Hepatocyte (in vitro differentiated cells): Measurements from ENCODE around the gene SLC6A3. TPM values are rescaled to one million over a fixed set of nuclear protein-coding genes. Genes with fewer than 3 reads are reported as not detected.

Experiments
- DNase-seq: peaks from one replicate; pipeline ENCODE4 v3.0.0-alpha.2; 2016; ENCODE audit warnings: low spot score
- H2AFZ ChIP-seq: fragments of 200-600 bp; sonication (generic); 2 replicates; pipeline ENCODE4 v1.6.0; 2016; ENCODE audit warnings: antibody characterized with exemption, mild to moderate bottlenecking
- H3K27ac ChIP-seq: fragments of 200-600 bp; sonication (generic); 2 replicates; pipeline ENCODE4 v1.5.1; 2016; ENCODE audit warnings: mild to moderate bottlenecking
- H3K27me3 ChIP-seq: fragments of 200-600 bp; sonication (generic); 2 replicates; pipeline ENCODE4 v1.6.1; 2016
- H3K36me3 ChIP-seq: fragments of 200-600 bp; sonication (generic); replicated peaks from 2 replicates; pipeline ENCODE4 v1.5.1; 2016; ENCODE audit warnings: low read depth; ENCODE audit not compliant: insufficient read depth
- H3K4me1 ChIP-seq: fragments of 200-600 bp; sonication (generic); 2 replicates; pipeline ENCODE4 v1.5.1; 2016; ENCODE audit warnings: mild to moderate bottlenecking, moderate library complexity; ENCODE audit not compliant: insufficient read depth
- H3K4me2 ChIP-seq: fragments of 200-600 bp; sonication (generic); 2 replicates; pipeline ENCODE4 v1.6.0; 2016
- H3K4me3 ChIP-seq: fragments of 200-600 bp; sonication (generic); 2 replicates; pipeline ENCODE4 v1.5.1; 2016; ENCODE audit warnings: mild to moderate bottlenecking
- H3K79me2 ChIP-seq: fragments of 200-600 bp; sonication (generic); 2 replicates; pipeline ENCODE4 v1.6.0; 2017; ENCODE audit warnings: mild to moderate bottlenecking
- H3K9me2 ChIP-seq: fragments of 200-600 bp; sonication (generic); replicated peaks from 2 replicates; pipeline ENCODE4 v1.6.0; 2017; ENCODE audit warnings: mild to moderate bottlenecking; ENCODE audit not compliant: insufficient read depth
- H3K9me3 ChIP-seq: fragments of 200-600 bp; sonication (generic); 2 replicates; pipeline ENCODE4 v1.5.1; 2016; ENCODE audit warnings: low read depth, mild to moderate bottlenecking
- H4K20me1 ChIP-seq: fragments of 200-600 bp; sonication (generic); 2 replicates; pipeline ENCODE4 v1.6.0; 2016; ENCODE audit warnings: mild to moderate bottlenecking; ENCODE audit not compliant: insufficient read depth, poor library complexity, severe bottlenecking
- EZH2 ChIP-seq: fragments of 200-600 bp; sonication (generic); IDR thresholded peaks from 2 replicates; pipeline ENCODE4 v1.6.1; 2016; ENCODE audit warnings: antibody characterized with exemption, mild to moderate bottlenecking, borderline replicate concordance
- EZH2phosphoT487 ChIP-seq: fragments of 200-600 bp; sonication (generic); IDR thresholded peaks from one replicate; pipeline ENCODE4 v1.6.1; 2018; ENCODE audit warnings: antibody characterized with exemption, mild to moderate bottlenecking, low read depth, moderate library complexity; ENCODE audit not compliant: unreplicated experiment, severe bottlenecking
- WGBS: methylation state at CpG from one replicate; pipeline ENCODE4 v1.1.6; 2016; ENCODE audit warnings: low lambda C conversion rate; ENCODE audit errors: missing lambda C conversion rate; 5-methylcytosine and 5-hydroxymethylcytosine counted together
- polyA plus RNA-seq: library from polyadenylated mRNA; unstranded; fragments of >200 nt; fragmentation: Nextera tagmentation; extraction: Ambion mirVana; gene quantifications from 2 replicates; pipeline ENCODE4 v1.2.1, GENCODE V29; 2016
- total RNA-seq: library from RNA; depleted of rRNA; stranded (reverse); fragments of >200 nt; gene quantifications from 2 replicates; pipeline ENCODE4 v1.2.3, GENCODE V29; 2014
- TF ChIP-seq, protein P1 (sequence below): fragments of 200-600 bp; sonication (generic); IDR thresholded peaks from 2 replicates; pipeline ENCODE4 v1.5.1; 2016; ENCODE audit warnings: antibody characterized with exemption, mild to moderate bottlenecking; ENCODE audit not compliant: poor library complexity

Gene SLC6A3
- total and polyA plus RNA-seq, 2 experiments from 2014 or later = not detected

DNA sequence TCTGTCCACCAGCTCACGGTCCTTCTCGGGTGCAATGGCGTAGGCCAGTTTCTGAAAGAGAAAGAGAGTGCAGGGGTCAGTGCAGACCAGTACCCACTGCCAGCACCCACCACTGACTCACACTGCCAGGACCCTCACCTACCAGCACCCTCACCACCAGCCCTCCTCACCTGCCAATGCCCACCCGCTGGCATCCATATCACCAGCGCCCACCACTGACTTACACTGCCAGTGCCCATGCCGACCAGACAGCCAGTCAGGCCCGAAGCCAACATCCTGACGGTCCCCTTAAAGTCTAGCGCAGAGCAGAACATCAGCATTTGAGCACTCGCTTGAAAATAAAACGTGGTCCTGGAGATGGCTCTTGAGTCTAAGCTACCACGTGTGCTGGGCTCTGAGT lies 44.3 kb downstream of the SLC6A3 start:
- H3K27ac ChIP-seq = no peak overlapping the region
- no peaks in the 10 kb centered on the region for H4K20me1 ChIP-seq
- no peaks in the 10 kb centered on the region for H3K9me3 ChIP-seq
- H3K4me2 ChIP-seq = no peak overlapping the region
- H3K79me2 ChIP-seq = no peaks in the 10 kb centered on the region
- H3K4me3 ChIP-seq = no peak overlapping the region
- no peaks in the 10 kb centered on the region for H3K36me3 ChIP-seq
- TF ChIP-seq, protein P1, sequence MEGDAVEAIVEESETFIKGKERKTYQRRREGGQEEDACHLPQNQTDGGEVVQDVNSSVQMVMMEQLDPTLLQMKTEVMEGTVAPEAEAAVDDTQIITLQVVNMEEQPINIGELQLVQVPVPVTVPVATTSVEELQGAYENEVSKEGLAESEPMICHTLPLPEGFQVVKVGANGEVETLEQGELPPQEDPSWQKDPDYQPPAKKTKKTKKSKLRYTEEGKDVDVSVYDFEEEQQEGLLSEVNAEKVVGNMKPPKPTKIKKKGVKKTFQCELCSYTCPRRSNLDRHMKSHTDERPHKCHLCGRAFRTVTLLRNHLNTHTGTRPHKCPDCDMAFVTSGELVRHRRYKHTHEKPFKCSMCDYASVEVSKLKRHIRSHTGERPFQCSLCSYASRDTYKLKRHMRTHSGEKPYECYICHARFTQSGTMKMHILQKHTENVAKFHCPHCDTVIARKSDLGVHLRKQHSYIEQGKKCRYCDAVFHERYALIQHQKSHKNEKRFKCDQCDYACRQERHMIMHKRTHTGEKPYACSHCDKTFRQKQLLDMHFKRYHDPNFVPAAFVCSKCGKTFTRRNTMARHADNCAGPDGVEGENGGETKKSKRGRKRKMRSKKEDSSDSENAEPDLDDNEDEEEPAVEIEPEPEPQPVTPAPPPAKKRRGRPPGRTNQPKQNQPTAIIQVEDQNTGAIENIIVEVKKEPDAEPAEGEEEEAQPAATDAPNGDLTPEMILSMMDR = no peak
- TF ChIP-seq EZH2 (no peak), EZH2phosphoT487 (no peak)
- no peak overlapping the region for H2AFZ ChIP-seq
- H3K4me1 ChIP-seq = no peaks in the 10 kb centered on the region
- DNase-seq = no peak
- H3K9me2 ChIP-seq = no peaks in the 10 kb centered on the region
- 90% methylated on average over 12 of the region's 12 CpGs for WGBS
- peaks cover 11% of the 10 kb centered on the region for H3K27me3 ChIP-seq

DNA sequence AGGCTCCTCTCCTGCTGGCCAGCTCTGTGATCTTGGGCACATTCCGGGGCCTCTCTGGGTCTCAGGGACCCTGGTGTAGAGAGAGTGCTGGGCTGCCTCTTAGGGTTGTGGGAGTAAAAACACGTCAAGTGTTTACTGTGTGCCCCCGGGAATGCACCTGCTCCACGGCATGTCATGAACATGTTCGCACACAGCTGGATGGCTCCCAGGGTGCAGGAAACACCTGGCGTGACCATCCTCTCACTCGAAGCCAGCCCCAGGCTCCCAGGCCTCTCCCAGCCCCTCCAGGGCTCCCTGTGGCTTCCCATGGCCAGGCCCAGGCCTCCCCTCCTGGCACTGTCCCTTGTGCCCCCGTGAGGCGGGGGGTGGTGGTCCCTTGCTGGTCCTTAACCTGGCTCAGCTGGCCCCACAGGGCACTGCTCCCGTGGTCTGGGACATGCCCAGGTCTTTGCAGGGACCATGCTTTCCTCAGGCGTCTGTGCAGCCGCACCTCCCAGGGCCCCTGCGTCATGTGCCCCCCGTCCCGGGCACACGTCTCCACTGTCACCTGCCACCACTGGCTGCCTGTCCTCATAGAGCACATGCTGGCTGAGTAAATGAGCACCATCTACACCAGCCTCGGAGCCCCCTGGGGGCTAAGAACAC lies 44.9 kb downstream of the SLC6A3 start:
- H3K27ac ChIP-seq = no peak overlapping the region
- H3K36me3 ChIP-seq = no peaks in the 10 kb centered on the region
- no peaks in the 10 kb centered on the region for H3K4me1 ChIP-seq
- no peak for DNase-seq
- no peak overlapping the region for H3K4me3 ChIP-seq
- H3K79me2 ChIP-seq = no peaks in the 10 kb centered on the region
- TF ChIP-seq, protein P1 = no peak
- TF ChIP-seq EZH2 = no peak
- no peak for TF ChIP-seq EZH2phosphoT487
- no peak overlapping the region for H3K4me2 ChIP-seq
- H3K9me3 ChIP-seq = no peaks in the 10 kb centered on the region
- H2AFZ ChIP-seq = no peak overlapping the region
- WGBS = 92% methylated on average over 17 of the region's 17 CpGs
- no peaks in the 10 kb centered on the region for H3K9me2 ChIP-seq
- H3K27me3 ChIP-seq = peaks cover 15% of the 10 kb centered on the region
- H4K20me1 ChIP-seq = no peaks in the 10 kb centered on the region

DNA sequence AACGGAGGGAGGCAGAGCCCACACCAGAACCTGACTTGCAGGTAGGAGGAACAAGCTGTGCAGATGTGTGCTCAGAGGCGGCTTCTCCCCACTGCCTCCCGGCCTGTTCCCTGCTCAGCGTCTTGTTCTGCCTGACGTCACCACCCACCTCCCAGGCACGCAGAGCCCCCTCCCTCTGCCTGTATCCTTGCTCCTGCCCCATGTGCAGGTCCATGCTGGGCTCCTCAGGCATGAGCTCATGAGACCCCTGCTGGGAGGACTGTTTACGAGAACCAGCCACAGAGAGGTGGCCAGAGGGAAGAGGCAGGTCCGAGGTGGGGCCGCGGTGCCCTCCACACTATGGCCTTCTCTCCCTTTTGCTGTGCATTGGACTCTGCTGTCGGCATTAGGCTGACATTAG lies 45.5 kb downstream of the SLC6A3 start:
- Histone ChIP-seq H4K20me1 (no peaks in the 10 kb centered on the region), H3K36me3 (no peaks in the 10 kb centered on the region), H3K4me1 (no peaks in the 10 kb centered on the region), H3K27me3 (peaks cover 20% of the 10 kb centered on the region), H2AFZ (no peak overlapping the region), H3K9me3 (no peaks in the 10 kb centered on the region), H3K4me2 (no peak overlapping the region), H3K27ac (no peak overlapping the region), H3K4me3 (no peak overlapping the region), H3K79me2 (no peaks in the 10 kb centered on the region), H3K9me2 (no peaks in the 10 kb centered on the region)
- WGBS = 78% methylated on average over 10 of the region's 11 CpGs
- DNase-seq = no peak
- TF ChIP-seq, protein P1 = no peak
- no peak for TF ChIP-seq EZH2
- no peak for TF ChIP-seq EZH2phosphoT487
